Measurements from ENCODE around the gene CDH20.
A peak's percentile ranks its signal among the peaks of the same experiment; 100 is the strongest.

Gene CDH20

GRCh38 chr18:61474341-61474740 lies 141.1 kb downstream of the CDH20 start:
- Histone ChIP-seq H3K4me1 (ENCODE audit: control extremely low read depth in 1 of 4, control insufficient read depth in 4 of 4, insufficient read depth in 4 of 4, low read length in 3 of 4) (no peaks in the 10 kb centered on the region), H3K27me3 (replicated peaks in 2 of 5; ENCODE audit: control insufficient read depth in 4 of 5, insufficient read depth in 5 of 5, low read length in 4 of 5) (peaks cover 2 to 9% (median 2%) of the 10 kb centered on the region in 5 experiments), H3K27ac (ENCODE audit: insufficient read depth in 1 of 2, low read depth in 1 of 2, low read length in 2 of 2, poor library complexity in 1 of 2, severe bottlenecking in 2 of 2) (no peak overlapping the region), H3K36me3 (ENCODE audit: control insufficient read depth in 4 of 4, insufficient read depth in 4 of 4, low read length in 3 of 4) (no peaks in the 10 kb centered on the region), H3K4me3 (ENCODE audit: control insufficient read depth in 1 of 7, extremely low read depth in 1 of 7, insufficient read depth in 4 of 7, low read depth in 2 of 7, low read length in 6 of 7) (no peak overlapping the region), H3K9me3 (ENCODE audit: control extremely low read depth in 1 of 5, control insufficient read depth in 4 of 5, insufficient read depth in 2 of 5, low read depth in 1 of 5, low read length in 4 of 5) (peaks cover 0 to 3% (median 0%) of the 10 kb centered on the region in 5 experiments)
- ChIA-PET CTCF (no interaction called here), POLR2A (no interaction called here)
- 91% methylated on average over 4 of the region's 6 CpGs for WGBS (ENCODE audit: insufficient coverage)
- DNase-seq = no peak

- 73% methylated on average over 2 of the region's 2 CpGs for WGBS (ENCODE audit: insufficient coverage)
- Histone ChIP-seq H3K4me3 (ENCODE audit: control insufficient read depth in 1 of 7, extremely low read depth in 1 of 7, insufficient read depth in 4 of 7, low read depth in 2 of 7, low read length in 6 of 7) (no peak overlapping the region), H3K36me3 (ENCODE audit: control insufficient read depth in 4 of 4, insufficient read depth in 4 of 4, low read length in 3 of 4) (no peaks in the 10 kb centered on the region), H3K4me1 (ENCODE audit: control extremely low read depth in 1 of 4, control insufficient read depth in 4 of 4, insufficient read depth in 4 of 4, low read length in 3 of 4) (no peaks in the 10 kb centered on the region), H3K27ac (ENCODE audit: insufficient read depth in 1 of 2, low read depth in 1 of 2, low read length in 2 of 2, poor library complexity in 1 of 2, severe bottlenecking in 2 of 2) (no peak overlapping the region), H3K27me3 (replicated peaks in 2 of 5; ENCODE audit: control insufficient read depth in 4 of 5, insufficient read depth in 5 of 5, low read length in 4 of 5) (peaks cover 2 to 9% (median 2%) of the 10 kb centered on the region in 5 experiments), H3K9me3 (ENCODE audit: control extremely low read depth in 1 of 5, control insufficient read depth in 4 of 5, insufficient read depth in 2 of 5, low read depth in 1 of 5, low read length in 4 of 5) (peaks cover 0 to 3% (median 0%) of the 10 kb centered on the region in 5 experiments)
- no peak for DNase-seq
- ChIA-PET POLR2A (no interaction called here), CTCF (no interaction called here)
Observed at GRCh38 chr18:61474918-61475317, 141.7 kb downstream of the CDH20 start.

GRCh38 chr18:61475931-61476330 lies 142.7 kb downstream of the CDH20 start:
- Histone ChIP-seq H3K4me1 (ENCODE audit: control extremely low read depth in 1 of 4, control insufficient read depth in 4 of 4, insufficient read depth in 4 of 4, low read length in 3 of 4) (no peaks in the 10 kb centered on the region), H3K27ac (ENCODE audit: insufficient read depth in 1 of 2, low read depth in 1 of 2, low read length in 2 of 2, poor library complexity in 1 of 2, severe bottlenecking in 2 of 2) (no peak overlapping the region), H3K9me3 (ENCODE audit: control extremely low read depth in 1 of 5, control insufficient read depth in 4 of 5, insufficient read depth in 2 of 5, low read depth in 1 of 5, low read length in 4 of 5) (peaks cover 0 to 3% (median 0%) of the 10 kb centered on the region in 5 experiments), H3K27me3 (replicated peaks in 2 of 5; ENCODE audit: control insufficient read depth in 4 of 5, insufficient read depth in 5 of 5, low read length in 4 of 5) (peaks cover 2 to 12% (median 2%) of the 10 kb centered on the region in 5 experiments), H3K4me3 (ENCODE audit: control insufficient read depth in 1 of 7, extremely low read depth in 1 of 7, insufficient read depth in 4 of 7, low read depth in 2 of 7, low read length in 6 of 7) (no peak overlapping the region), H3K36me3 (ENCODE audit: control insufficient read depth in 4 of 4, insufficient read depth in 4 of 4, low read length in 3 of 4) (no peaks in the 10 kb centered on the region)
- WGBS (ENCODE audit: insufficient coverage) = 100% methylated on average over 5 of the region's 5 CpGs
- DNase-seq = no peak
- ChIA-PET POLR2A (no interaction called here), CTCF (no interaction called here)

GRCh38 chr18:61489334-61489733 lies 156.1 kb downstream of the CDH20 start:
- CTCF ChIA-PET = interaction anchor here (1.4 kb wide), 1 partner anchor 14 kb away, joined by 6 read pairs; no protein-coding TSS in a partner anchor
- H3K9me3 ChIP-seq (ENCODE audit: control extremely low read depth in 1 of 5, control insufficient read depth in 4 of 5, insufficient read depth in 2 of 5, low read depth in 1 of 5, low read length in 4 of 5) = no peaks in the 10 kb centered on the region
- H3K4me1 ChIP-seq (ENCODE audit: control extremely low read depth in 1 of 4, control insufficient read depth in 4 of 4, insufficient read depth in 4 of 4, low read length in 3 of 4) = no peaks in the 10 kb centered on the region
- H3K27ac ChIP-seq (ENCODE audit: insufficient read depth in 1 of 2, low read depth in 1 of 2, low read length in 2 of 2, poor library complexity in 1 of 2, severe bottlenecking in 2 of 2) = no peak overlapping the region
- no peak overlapping the region for H3K4me3 ChIP-seq (ENCODE audit: control insufficient read depth in 1 of 7, extremely low read depth in 1 of 7, insufficient read depth in 4 of 7, low read depth in 2 of 7, low read length in 6 of 7)
- POLR2A ChIA-PET = no interaction called here
- no peak for DNase-seq
- 88% methylated on average over 2 of the region's 3 CpGs for WGBS (ENCODE audit: insufficient coverage)
- no peaks in the 10 kb centered on the region for H3K36me3 ChIP-seq (ENCODE audit: control insufficient read depth in 4 of 4, insufficient read depth in 4 of 4, low read length in 3 of 4)
- peaks cover 0 to 8% (median 3%) of the 10 kb centered on the region in 5 experiments for H3K27me3 ChIP-seq (replicated peaks in 2 of 5; ENCODE audit: control insufficient read depth in 4 of 5, insufficient read depth in 5 of 5, low read length in 4 of 5)

GRCh38 chr18:61496374-61496773 lies 163.1 kb downstream of the CDH20 start:
- POLR2A ChIA-PET = no interaction called here
- H3K9me3 ChIP-seq (ENCODE audit: control extremely low read depth in 1 of 5, control insufficient read depth in 4 of 5, insufficient read depth in 2 of 5, low read depth in 1 of 5, low read length in 4 of 5) = no peaks in the 10 kb centered on the region
- 84% methylated on average over 17 of the region's 18 CpGs for WGBS (ENCODE audit: insufficient coverage)
- CTCF ChIA-PET = no interaction called here
- H3K27ac ChIP-seq (ENCODE audit: insufficient read depth in 1 of 2, low read depth in 1 of 2, low read length in 2 of 2, poor library complexity in 1 of 2, severe bottlenecking in 2 of 2) = no peak overlapping the region
- DNase-seq = no peak
- H3K27me3 ChIP-seq (replicated peaks in 2 of 5; ENCODE audit: control insufficient read depth in 4 of 5, insufficient read depth in 5 of 5, low read length in 4 of 5) = peaks cover 0 to 11% (median 2%) of the 10 kb centered on the region in 5 experiments
- H3K4me3 ChIP-seq (ENCODE audit: control insufficient read depth in 1 of 7, extremely low read depth in 1 of 7, insufficient read depth in 4 of 7, low read depth in 2 of 7, low read length in 6 of 7) = no peak overlapping the region
- H3K36me3 ChIP-seq (ENCODE audit: control insufficient read depth in 4 of 4, insufficient read depth in 4 of 4, low read length in 3 of 4) = no peaks in the 10 kb centered on the region
- H3K4me1 ChIP-seq (ENCODE audit: control extremely low read depth in 1 of 4, control insufficient read depth in 4 of 4, insufficient read depth in 4 of 4, low read length in 3 of 4) = no peaks in the 10 kb centered on the region

- 100% methylated on average over 2 of the region's 3 CpGs for WGBS (ENCODE audit: insufficient coverage)
- H3K4me1 ChIP-seq (ENCODE audit: control extremely low read depth in 1 of 4, control insufficient read depth in 4 of 4, insufficient read depth in 4 of 4, low read length in 3 of 4) = no peaks in the 10 kb centered on the region
- H3K4me3 ChIP-seq (ENCODE audit: control insufficient read depth in 1 of 7, extremely low read depth in 1 of 7, insufficient read depth in 4 of 7, low read depth in 2 of 7, low read length in 6 of 7) = no peak overlapping the region
- ChIA-PET CTCF (no interaction called here), POLR2A (no interaction called here)
- peaks cover 0 to 5% (median 2%) of the 10 kb centered on the region in 5 experiments for H3K27me3 ChIP-seq (replicated peaks in 2 of 5; ENCODE audit: control insufficient read depth in 4 of 5, insufficient read depth in 5 of 5, low read length in 4 of 5)
- no peak for DNase-seq
- no peaks in the 10 kb centered on the region for H3K9me3 ChIP-seq (ENCODE audit: control extremely low read depth in 1 of 5, control insufficient read depth in 4 of 5, insufficient read depth in 2 of 5, low read depth in 1 of 5, low read length in 4 of 5)
- no peak overlapping the region for H3K27ac ChIP-seq (ENCODE audit: insufficient read depth in 1 of 2, low read depth in 1 of 2, low read length in 2 of 2, poor library complexity in 1 of 2, severe bottlenecking in 2 of 2)
- H3K36me3 ChIP-seq (ENCODE audit: control insufficient read depth in 4 of 4, insufficient read depth in 4 of 4, low read length in 3 of 4) = no peaks in the 10 kb centered on the region
Observed at GRCh38 chr18:61497422-61497821, 164.2 kb downstream of the CDH20 start.

- Histone ChIP-seq H3K9me3 (ENCODE audit: control extremely low read depth in 1 of 5, control insufficient read depth in 4 of 5, insufficient read depth in 2 of 5, low read depth in 1 of 5, low read length in 4 of 5) (no peaks in the 10 kb centered on the region), H3K36me3 (ENCODE audit: control insufficient read depth in 4 of 4, insufficient read depth in 4 of 4, low read length in 3 of 4) (no peaks in the 10 kb centered on the region), H3K27ac (ENCODE audit: insufficient read depth in 1 of 2, low read depth in 1 of 2, low read length in 2 of 2, poor library complexity in 1 of 2, severe bottlenecking in 2 of 2) (no peak overlapping the region), H3K27me3 (replicated peaks in 2 of 5; ENCODE audit: control insufficient read depth in 4 of 5, insufficient read depth in 5 of 5, low read length in 4 of 5) (peaks cover 3 to 25% (median 10%) of the 10 kb centered on the region in 5 experiments), H3K4me1 (ENCODE audit: control extremely low read depth in 1 of 4, control insufficient read depth in 4 of 4, insufficient read depth in 4 of 4, low read length in 3 of 4) (no peaks in the 10 kb centered on the region), H3K4me3 (ENCODE audit: control insufficient read depth in 1 of 7, extremely low read depth in 1 of 7, insufficient read depth in 4 of 7, low read depth in 2 of 7, low read length in 6 of 7) (no peak overlapping the region)
- WGBS (ENCODE audit: insufficient coverage) = no CpG with 5 or more reads among the region's 1 CpG
- peak; percentile 25 to 66 (median 51) for DNase-seq
- POLR2A ChIA-PET = no interaction called here
- CTCF ChIA-PET = interaction anchor here (0.7 to 5.3 kb wide), 9 partner anchors 9 to 912 kb away, joined by 3 to 56 read pairs (median 4); no protein-coding TSS in a partner anchor
Observed at GRCh38 chr18:61502472-61502871, 169.2 kb downstream of the CDH20 start.

Data from common myeloid progenitor, CD34-positive (primary cell).